Measurements from ENCODE around the gene CADPS.

DNA sequence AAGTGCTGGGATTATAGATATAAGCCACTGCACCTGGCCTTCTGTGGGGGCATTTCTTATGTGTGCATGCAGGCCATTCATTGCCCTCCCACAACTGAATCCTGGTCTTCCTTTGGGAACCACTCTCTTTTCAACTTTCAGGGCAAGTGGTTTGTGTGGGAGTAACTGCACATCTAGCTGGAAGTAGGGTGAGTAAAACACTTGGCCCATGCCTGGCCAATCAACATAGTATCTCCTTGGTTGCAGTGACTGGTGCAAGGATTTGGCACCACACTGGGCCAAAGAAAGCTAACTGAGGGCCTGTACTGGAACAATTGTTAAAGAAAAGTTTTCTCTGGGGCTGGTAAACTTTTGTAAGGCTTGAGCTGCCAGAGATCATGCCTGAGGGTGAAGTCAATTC, 312.6 kb downstream of the CADPS start:
- TF ChIP-seq, protein P1, sequence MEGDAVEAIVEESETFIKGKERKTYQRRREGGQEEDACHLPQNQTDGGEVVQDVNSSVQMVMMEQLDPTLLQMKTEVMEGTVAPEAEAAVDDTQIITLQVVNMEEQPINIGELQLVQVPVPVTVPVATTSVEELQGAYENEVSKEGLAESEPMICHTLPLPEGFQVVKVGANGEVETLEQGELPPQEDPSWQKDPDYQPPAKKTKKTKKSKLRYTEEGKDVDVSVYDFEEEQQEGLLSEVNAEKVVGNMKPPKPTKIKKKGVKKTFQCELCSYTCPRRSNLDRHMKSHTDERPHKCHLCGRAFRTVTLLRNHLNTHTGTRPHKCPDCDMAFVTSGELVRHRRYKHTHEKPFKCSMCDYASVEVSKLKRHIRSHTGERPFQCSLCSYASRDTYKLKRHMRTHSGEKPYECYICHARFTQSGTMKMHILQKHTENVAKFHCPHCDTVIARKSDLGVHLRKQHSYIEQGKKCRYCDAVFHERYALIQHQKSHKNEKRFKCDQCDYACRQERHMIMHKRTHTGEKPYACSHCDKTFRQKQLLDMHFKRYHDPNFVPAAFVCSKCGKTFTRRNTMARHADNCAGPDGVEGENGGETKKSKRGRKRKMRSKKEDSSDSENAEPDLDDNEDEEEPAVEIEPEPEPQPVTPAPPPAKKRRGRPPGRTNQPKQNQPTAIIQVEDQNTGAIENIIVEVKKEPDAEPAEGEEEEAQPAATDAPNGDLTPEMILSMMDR (IDR thresholded peaks at IDR 0.05) = no peak
- TF ChIP-seq ZFX (IDR thresholded peaks at IDR 0.05; ENCODE audit: borderline replicate concordance) = no peak

All from 22Rv1 (cell line).